ENCODE data around the gene IL2RG. TPM values are rescaled to one million over a fixed set of nuclear protein-coding genes. Genes with fewer than 3 reads are reported as not detected.
A peak's percentile ranks its signal among the peaks of the same experiment; 100 is the strongest.

Gene IL2RG
- 100 to 1,000 TPM in 1 of 4 donors, 10 to 100 TPM in 2, 1 to 10 TPM in 1; 3.8 to 231 (median 44.0) TPM for total RNA-seq

- no peaks in the 10 kb centered on the region for H3K27me3 ChIP-seq
- intact Hi-C loops (cut with DNase I; ENCODE audit: low total_unique reads), result no loop called here
- H3K36me3 ChIP-seq, result no peaks in the 10 kb centered on the region
- DNase-seq, result peak; percentile 72
- peaks cover 0 to 4% (median 0%) of the 10 kb centered on the region in 4 donors for H3K4me1 ChIP-seq
- WGBS, 2 donors (ENCODE audit: low coverage in 1 of 2), result 56% methylated on average over 8 of the region's 8 CpGs; no CpG with 5 or more reads in 1 of the 2 donors
- H3K9me3 ChIP-seq, result no peaks in the 10 kb centered on the region
- peak within 1 kb of the TSS; percentile 44 to 84 (median 68) for H3K27ac ChIP-seq
- H3K4me3 ChIP-seq, result peak within 1 kb of the TSS in 1 of 4 donors; percentile 48
- peak; percentile 92 for TF ChIP-seq POLR2A (IDR thresholded peaks at IDR 0.05)
- TF ChIP-seq CTCF (IDR thresholded peaks at IDR 0.05), result no peak
- TF ChIP-seq EP300 (IDR thresholded peaks at IDR 0.05; ENCODE audit: low read depth), result no peak
- TF ChIP-seq POLR2AphosphoS5 (IDR thresholded peaks at IDR 0.05), result peak; percentile 58 to 93 (median 90)
- in situ Hi-C loops (cut with MboI; ENCODE audit: low pct_ligation_motif_present in 1 of 4, low pct_unique_long_range_greater_than_20kb in 1 of 4, low sequenced_read_pairs in 3 of 4), result no loop called here
Observed at GRCh38 chrX:71111141-71111843, at the start of gene IL2RG. Gene IL2RG (minus strand): TSS chrX:71111577. CDS start chrX:71111539, 38 bp downstream.

DNA sequence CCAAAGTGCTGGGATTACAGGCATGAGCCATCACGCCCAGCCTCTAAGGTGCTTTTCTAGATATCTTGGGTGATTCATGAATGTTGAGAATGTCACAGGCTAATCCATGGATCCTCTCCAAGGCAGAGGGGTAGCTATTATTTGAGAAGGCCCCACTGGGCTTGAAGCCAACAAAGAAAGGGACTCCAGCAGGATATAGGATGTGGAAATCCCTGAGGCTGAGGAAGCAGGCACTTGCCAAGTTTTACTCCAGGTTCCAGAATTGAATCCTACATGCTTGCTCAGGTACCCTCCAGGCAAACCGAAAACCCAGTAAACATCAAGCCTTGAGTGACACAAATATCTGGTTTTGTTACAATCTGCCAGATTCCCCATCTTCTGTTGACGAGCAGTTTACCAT is 49.1 kb upstream of the IL2RG start:
- in situ Hi-C loops (cut with MboI; ENCODE audit: low pct_ligation_motif_present in 1 of 4, low pct_unique_long_range_greater_than_20kb in 1 of 4, low sequenced_read_pairs in 3 of 4) (loop anchor here in 2 of 4 donors (25.0 kb wide), 2 partner anchors 173 to 398 kb away; no protein-coding TSS in a partner anchor), intact Hi-C loops (cut with DNase I; ENCODE audit: low total_unique reads) (no loop called here)
- H3K27me3 ChIP-seq, result no peaks in the 10 kb centered on the region
- TF ChIP-seq POLR2AphosphoS5 (IDR thresholded peaks at IDR 0.05), result no peak
- TF ChIP-seq CTCF (IDR thresholded peaks at IDR 0.05), result no peak
- no peak for TF ChIP-seq POLR2A (IDR thresholded peaks at IDR 0.05)
- no peaks in the 10 kb centered on the region for H3K36me3 ChIP-seq
- WGBS, 2 donors (ENCODE audit: low coverage in 1 of 2), result 79 to 80% methylated on average over 1 to 3 of the region's 3 CpGs
- no peaks in the 10 kb centered on the region for H3K4me1 ChIP-seq
- H3K9me3 ChIP-seq, result no peaks in the 10 kb centered on the region
- DNase-seq, result no peak
- no peak overlapping the region for H3K4me3 ChIP-seq
- H3K27ac ChIP-seq, result no peak overlapping the region

GRCh38 chrX:71159335-71159734 is 48.0 kb upstream of the IL2RG start:
- H3K36me3 ChIP-seq, result no peaks in the 10 kb centered on the region
- no peaks in the 10 kb centered on the region for H3K27me3 ChIP-seq
- intact Hi-C loops (cut with DNase I; ENCODE audit: low total_unique reads) (no loop called here), in situ Hi-C loops (cut with MboI; ENCODE audit: low pct_ligation_motif_present in 1 of 4, low pct_unique_long_range_greater_than_20kb in 1 of 4, low sequenced_read_pairs in 3 of 4) (loop anchor here in 2 of 4 donors (25.0 kb wide), 2 partner anchors 172 to 397 kb away; no protein-coding TSS in a partner anchor)
- H3K9me3 ChIP-seq, result no peaks in the 10 kb centered on the region
- TF ChIP-seq EP300 (IDR thresholded peaks at IDR 0.05; ENCODE audit: low read depth) (no peak), POLR2A (IDR thresholded peaks at IDR 0.05) (no peak), POLR2AphosphoS5 (IDR thresholded peaks at IDR 0.05) (no peak), CTCF (IDR thresholded peaks at IDR 0.05) (no peak)
- WGBS, 2 donors (ENCODE audit: low coverage in 1 of 2), result 83% methylated on average over 3 to 5 of the region's 5 CpGs
- no peak overlapping the region for H3K4me3 ChIP-seq
- no peak for DNase-seq
- H3K27ac ChIP-seq, result no peak overlapping the region
- H3K4me1 ChIP-seq, result no peaks in the 10 kb centered on the region

GRCh38 chrX:71158603-71159002 is 47.2 kb upstream of the IL2RG start:
- 90% methylated on average over 6 of the region's 6 CpGs; no CpG with 5 or more reads in 1 of the 2 donors for WGBS, 2 donors (ENCODE audit: low coverage in 1 of 2)
- Histone ChIP-seq H3K4me3 (no peak overlapping the region), H3K36me3 (no peaks in the 10 kb centered on the region), H3K27ac (no peak overlapping the region), H3K9me3 (no peaks in the 10 kb centered on the region), H3K27me3 (no peaks in the 10 kb centered on the region), H3K4me1 (no peaks in the 10 kb centered on the region)
- no peak for DNase-seq
- in situ Hi-C loops (cut with MboI; ENCODE audit: low pct_ligation_motif_present in 1 of 4, low pct_unique_long_range_greater_than_20kb in 1 of 4, low sequenced_read_pairs in 3 of 4) (loop anchor here in 2 of 4 donors (25.0 kb wide), 2 partner anchors 171 to 396 kb away; no protein-coding TSS in a partner anchor), intact Hi-C loops (cut with DNase I; ENCODE audit: low total_unique reads) (no loop called here)
- TF ChIP-seq EP300 (IDR thresholded peaks at IDR 0.05; ENCODE audit: low read depth) (no peak), CTCF (IDR thresholded peaks at IDR 0.05) (no peak), POLR2AphosphoS5 (IDR thresholded peaks at IDR 0.05) (no peak), POLR2A (IDR thresholded peaks at IDR 0.05) (no peak)

Measured in transverse colon (tissue), 4 donors.